Dermis blood vessel endothelial cell (primary cell): ENCODE results near the gene GADD45G. TPM values are rescaled to one million over a fixed set of nuclear protein-coding genes. Genes with fewer than 3 reads are reported as not detected.

Experiments
- DNase-seq: peaks from one replicate; pipeline ENCODE4 v3.0.0; 2010
- total RNA-seq: library from RNA; depleted of rRNA; stranded (reverse); fragments of >200 nt; gene quantifications from 2 replicates; pipeline ENCODE4 v1.2.3, GENCODE V29; 2014

The GADD45G gene
- total RNA-seq, 1 donor from 2014 or later, result not detected

- no peak for DNase-seq
Measured at GRCh38 chr9:89609426-89610006, 4.7 kb downstream of the GADD45G start.

- no peak for DNase-seq
Measured at GRCh38 chr9:89610391-89610925, 5.6 kb downstream of the GADD45G start.

- no peak for DNase-seq
Measured at GRCh38 chr9:89611425-89611824, 6.6 kb downstream of the GADD45G start.

GRCh38 chr9:89612566-89613278 is 7.9 kb downstream of the GADD45G start:
- no peak for DNase-seq

GRCh38 chr9:89613912-89614892 is 9.4 kb downstream of the GADD45G start:
- no peak for DNase-seq

- DNase-seq, result no peak
Measured at GRCh38 chr9:89615661-89616060, 10.8 kb downstream of the GADD45G start.

- DNase-seq, result no peak
Measured at GRCh38 chr9:89616411-89616810, 11.6 kb downstream of the GADD45G start.

- no peak for DNase-seq
Measured at GRCh38 chr9:89617978-89618377, 13.2 kb downstream of the GADD45G start.

GRCh38 chr9:89619019-89619418 is 14.2 kb downstream of the GADD45G start:
- DNase-seq, result no peak

GRCh38 chr9:89619424-89620138 is 14.8 kb downstream of the GADD45G start:
- DNase-seq, result no peak

- DNase-seq, result no peak
Measured at GRCh38 chr9:89621031-89621430, 16.2 kb downstream of the GADD45G start.

- DNase-seq, result no peak
Measured at GRCh38 chr9:89621676-89622075, 16.9 kb downstream of the GADD45G start.

GRCh38 chr9:89622933-89623861 is 18.4 kb downstream of the GADD45G start:
- no peak for DNase-seq

- DNase-seq, result no peak
Measured at GRCh38 chr9:89623925-89624420, 19.2 kb downstream of the GADD45G start.

- no peak for DNase-seq
Measured at GRCh38 chr9:89625721-89626687, 21.2 kb downstream of the GADD45G start.

- DNase-seq, result no peak
Measured at GRCh38 chr9:89626741-89627265, 22.0 kb downstream of the GADD45G start.

- no peak for DNase-seq
Measured at GRCh38 chr9:89628601-89629000, 23.8 kb downstream of the GADD45G start.

GRCh38 chr9:89629081-89629976 is 24.5 kb downstream of the GADD45G start:
- DNase-seq, result no peak
